ENCODE data around the gene SSTR3.

Gene SSTR3

DNA sequence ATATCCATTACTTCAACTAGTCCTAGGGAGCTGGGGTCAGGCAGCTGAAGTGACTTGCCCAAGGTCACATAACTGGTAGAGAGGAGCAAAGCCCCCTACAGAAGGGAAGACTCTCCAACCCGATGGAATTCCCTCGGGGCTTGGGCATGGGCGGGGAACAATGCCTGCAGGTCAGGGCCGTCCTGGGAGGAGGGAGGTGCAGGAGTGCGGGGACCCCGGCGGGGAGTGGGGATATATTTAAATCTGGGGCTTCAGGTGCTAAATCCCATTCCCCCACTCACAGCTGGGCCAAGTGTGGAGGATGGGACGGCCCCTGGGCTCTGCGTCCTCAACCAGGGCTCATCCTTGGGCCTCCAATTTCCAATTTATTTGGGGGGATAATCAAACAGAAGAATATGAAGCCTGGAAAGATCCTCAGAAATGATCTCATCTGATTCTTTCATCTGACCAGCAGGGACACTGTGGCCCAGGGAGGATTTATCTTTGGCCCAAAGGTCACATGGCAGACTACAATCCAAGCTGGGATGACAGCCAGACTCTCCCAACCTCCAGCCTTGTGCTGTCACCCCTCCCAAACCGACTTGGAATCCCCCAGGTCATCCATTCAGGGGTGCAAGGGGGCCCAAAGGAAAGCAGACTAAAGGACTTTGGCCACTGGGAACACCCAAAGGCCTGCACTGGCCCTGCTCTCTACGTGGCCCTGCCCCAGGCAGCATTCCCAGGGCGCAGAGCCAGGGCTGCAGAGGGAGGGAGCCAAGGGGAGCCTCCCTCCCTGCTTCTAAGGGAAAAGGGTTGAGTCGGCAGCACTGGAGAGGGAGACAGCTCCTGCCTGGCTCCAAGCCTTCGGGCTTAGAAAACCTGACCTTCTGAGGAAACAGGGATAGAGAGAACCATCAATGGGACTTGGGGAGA lies 15.5 kb downstream of the SSTR3 start:
- no peak for DNase-seq (ENCODE audit: low read depth)

DNA sequence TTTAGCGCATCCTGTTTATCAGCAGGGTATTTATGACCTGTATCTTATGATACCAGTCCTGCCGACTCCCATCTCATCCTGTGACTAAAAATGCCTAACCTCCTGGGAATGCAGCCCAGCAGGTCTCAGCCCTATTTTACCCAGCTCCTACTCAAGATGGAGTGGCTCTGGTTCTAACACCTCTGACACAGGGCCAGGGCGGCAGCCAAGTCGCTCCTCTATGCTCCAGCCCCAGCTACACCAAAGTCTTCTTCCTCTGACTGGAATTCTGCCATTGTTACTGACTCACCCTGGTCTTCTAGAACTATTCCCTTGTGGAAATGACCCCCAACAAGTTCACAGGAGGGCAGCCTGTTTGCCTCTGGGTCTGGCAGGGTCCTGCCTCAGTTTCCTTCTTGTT lies 16.4 kb downstream of the SSTR3 start:
- DNase-seq (ENCODE audit: low read depth), result no peak

DNA sequence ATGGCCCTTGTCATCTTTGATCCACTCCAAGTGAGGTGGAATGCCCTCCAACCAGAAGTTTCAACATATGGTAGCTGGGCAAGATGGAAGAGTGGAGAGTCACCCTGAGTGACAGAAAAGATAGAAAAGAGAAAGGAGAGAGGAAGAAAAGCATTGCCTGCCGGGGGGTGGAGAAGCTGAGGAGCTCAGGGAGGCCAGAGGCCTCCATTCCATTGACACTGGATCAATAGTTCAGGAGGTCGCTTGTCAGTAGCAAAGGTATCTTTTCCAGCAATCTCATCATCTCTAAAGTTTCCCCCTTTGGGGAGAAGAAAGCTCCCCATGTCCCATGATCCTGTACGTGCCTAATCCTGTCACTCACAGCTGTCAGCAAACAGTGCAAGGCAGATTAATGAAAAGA lies 17.5 kb downstream of the SSTR3 start:
- no peak for DNase-seq (ENCODE audit: low read depth)

DNA sequence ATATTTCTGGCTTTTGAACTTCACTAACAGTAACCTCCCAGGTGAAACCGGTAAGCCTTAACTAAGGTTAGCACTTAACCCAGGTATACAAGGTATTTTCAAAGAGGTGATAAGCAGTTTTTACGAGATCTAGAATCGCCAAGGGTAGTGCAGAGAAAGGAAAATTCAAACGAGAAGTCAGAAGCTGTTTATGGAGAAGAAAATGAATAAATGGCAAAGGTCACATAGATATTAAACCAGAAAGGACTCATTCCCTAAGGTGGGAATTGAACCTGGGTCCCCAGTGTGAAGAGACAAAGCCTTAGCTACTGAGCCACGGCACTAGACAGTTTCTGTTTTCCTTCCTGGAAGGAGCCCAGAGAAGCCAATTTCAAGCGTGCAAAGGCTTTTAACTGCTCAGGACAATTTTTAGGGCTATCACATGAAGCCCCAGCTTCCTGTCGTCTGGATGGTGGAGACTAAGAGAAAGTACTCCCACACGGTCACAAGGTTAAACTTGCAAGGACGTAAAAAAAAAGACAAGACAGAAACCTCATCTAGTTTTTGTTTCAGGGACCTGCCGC lies 18.6 kb downstream of the SSTR3 start:
- no peak for DNase-seq (ENCODE audit: low read depth)

DNA sequence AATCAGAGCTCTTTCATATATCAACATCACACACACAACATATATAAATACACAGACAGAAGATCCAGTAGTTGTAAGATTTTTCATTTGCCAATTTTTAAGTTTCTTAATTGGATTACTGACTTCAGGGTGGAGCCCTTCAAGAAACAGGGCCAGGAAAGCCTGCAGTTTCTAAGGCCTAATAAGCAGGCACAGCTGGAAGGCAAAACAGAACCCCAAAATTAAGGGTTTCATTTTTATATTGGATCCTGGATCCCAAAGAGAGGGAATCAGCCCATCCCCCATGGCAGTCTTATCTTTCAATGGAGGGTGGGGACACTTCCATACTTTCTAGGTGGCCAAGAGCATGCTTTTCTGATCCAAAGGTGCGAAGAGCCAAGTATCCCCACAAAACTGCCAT lies 19.5 kb downstream of the SSTR3 start:
- no peak for DNase-seq (ENCODE audit: low read depth)

DNA sequence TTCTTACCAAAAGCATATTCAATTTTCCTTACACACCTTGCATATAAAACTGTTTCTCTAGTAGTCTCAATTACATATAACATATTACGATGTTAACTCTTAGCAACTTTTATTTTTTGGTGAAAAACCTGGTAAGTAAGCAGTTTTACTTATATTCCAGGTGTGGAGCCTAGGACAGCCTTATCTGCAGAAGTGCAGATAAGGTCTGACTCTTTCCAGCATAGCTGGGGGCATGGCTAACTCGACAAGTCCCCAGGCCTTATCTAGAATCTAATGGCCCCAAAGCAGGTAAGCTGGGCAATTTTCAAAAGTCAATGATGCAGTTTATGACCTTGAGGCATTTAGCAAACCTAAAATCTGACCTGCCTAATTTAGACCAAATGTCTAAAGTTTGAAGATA lies 20.1 kb downstream of the SSTR3 start:
- DNase-seq (ENCODE audit: low read depth), result no peak

DNA sequence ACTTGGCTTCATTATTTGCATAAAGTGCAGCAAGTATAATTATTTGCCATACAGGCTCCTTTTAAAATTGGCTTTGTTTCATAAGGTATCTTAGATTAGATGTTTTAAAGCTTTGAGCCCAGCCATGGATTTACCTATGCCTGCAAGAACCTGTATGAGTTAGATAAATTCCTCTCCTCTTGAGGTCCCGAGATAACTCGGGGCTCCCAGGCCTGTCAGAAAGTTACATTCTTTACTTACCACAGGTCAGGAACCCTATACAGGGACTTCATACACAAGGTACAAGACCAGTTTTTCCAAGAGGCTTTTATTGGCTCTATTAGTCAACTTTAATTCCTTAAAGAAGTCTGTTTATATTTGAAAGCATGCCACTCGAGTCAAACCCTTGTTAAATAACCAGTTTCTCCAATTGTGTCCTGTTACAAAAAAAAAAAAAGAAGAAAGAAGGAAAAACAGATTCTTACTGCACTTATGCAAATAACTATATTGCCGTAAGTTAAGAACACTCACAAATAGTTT lies 22.0 kb downstream of the SSTR3 start:
- DNase-seq (ENCODE audit: low read depth), result no peak

DNA sequence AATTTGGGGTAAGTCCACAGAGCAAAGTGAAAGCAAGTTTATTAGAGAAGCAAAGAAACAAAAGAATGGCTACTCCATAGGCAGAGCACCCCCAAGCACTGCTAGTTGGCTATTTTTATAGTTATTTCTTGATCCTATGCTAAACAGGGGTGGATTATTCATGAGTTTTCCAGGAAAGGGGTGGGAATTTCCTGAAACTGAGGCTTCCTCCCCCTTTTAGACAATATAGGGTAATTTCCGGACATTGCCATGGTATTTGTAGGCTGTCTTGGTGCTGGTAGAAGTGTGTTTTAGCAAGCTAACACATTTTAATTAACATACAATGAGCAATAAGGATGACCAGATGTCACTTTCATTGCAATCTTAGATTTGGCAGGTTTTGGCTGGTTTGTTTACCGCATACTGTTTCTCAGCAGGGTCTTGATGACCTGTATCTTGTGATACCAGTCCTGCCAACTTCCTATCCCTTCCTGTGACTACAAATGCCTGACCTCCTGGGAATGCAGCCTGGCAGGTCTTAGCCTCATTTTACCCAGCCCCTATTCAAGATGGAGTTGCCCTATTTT lies 23.3 kb downstream of the SSTR3 start:
- no peak for DNase-seq (ENCODE audit: low read depth)

DNA sequence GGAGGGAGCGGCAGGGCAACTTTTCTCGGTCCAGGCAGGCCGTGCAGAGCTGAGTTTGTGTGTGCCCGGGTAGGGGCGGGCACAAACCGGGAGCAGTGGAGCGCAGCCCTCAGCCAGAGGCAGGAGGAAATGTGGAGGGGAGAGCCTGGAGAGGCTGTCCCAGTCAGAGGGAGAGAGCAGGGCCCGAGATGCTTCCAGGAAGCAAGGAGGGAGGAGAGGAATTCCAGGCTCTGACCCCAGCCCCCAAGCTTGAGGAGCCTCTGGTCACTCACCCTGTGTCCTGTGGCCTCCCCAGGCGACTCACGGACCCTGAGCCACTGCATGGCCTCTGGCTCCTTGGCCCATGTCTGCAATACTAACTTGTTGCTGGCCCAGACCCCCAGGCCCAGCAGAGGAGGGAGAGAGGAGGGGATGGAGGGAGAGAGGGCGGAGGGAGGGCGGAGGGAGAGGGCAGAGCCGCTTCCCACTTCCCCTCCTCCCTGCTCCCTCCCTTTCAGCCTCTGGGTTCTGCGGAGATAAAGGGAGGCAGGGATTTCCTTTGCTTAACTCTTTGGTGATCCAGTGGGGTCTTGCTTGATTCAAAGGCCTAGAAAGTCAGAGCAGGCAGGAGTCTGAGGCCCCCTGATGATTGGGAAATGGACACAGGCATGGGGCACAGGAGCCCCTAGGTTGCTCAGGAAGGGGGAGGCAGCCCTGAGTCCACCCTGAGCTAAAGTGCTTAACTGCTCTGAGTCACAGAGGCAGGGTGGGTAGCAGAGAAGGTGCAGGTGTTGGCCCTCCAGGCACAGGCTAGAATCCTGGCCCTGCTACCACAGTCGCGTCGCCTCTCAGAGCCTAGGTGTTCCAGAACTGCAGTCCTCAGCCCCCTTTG lies 24.2 kb downstream of the SSTR3 start, which contains the start of gene C1QTNF6:
C1QTNF6 (minus strand) TSS at position 357 of the 871 bp plus-strand sequence; CDS start at position 323, 34 bp downstream.
- no peak for DNase-seq (ENCODE audit: low read depth)

DNA sequence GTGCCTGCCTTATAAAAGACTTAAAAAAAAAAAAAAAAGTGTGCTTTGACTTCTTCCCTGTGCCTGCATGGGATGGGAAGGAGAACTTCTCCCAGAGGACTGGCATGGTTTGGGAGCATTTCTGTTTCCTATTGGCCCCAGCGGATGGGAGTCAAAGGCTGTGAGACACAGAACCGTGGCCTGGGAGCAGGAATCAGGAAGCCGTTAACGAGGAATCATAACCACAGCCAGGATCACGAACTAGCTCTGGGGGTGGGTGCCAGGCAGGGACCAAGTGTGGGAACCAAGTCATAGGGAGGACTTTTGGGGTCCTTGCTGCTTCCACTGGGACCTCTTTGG lies 24.8 kb downstream of the SSTR3 start:
- no peak for DNase-seq (ENCODE audit: low read depth)

DNA sequence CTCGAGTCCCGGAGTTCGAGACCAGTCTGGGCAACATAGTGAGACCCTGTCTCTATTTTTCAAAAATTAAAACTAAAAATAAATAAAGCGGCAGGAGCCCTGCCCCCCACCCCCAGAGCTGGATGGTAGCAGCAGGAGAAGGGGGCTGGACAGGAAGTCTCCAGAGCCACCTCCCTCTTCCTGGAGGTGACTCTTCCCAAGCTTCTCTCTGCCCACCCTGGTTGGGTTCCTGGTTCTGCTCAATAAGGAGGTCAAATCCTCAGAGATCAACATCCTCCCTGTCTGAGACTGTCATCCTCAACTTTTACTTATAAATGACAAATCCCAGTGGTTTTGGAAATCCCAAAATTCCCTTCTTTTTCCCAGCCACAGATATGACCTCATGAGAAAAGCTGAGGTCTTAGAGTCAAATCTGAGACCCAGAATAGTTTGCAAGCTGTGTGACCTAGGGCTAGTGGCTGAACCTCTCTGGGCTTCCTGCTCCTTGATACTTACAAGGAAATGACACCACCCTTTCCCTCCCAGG lies 25.2 kb downstream of the SSTR3 start:
- no peak for DNase-seq (ENCODE audit: low read depth)

DNA sequence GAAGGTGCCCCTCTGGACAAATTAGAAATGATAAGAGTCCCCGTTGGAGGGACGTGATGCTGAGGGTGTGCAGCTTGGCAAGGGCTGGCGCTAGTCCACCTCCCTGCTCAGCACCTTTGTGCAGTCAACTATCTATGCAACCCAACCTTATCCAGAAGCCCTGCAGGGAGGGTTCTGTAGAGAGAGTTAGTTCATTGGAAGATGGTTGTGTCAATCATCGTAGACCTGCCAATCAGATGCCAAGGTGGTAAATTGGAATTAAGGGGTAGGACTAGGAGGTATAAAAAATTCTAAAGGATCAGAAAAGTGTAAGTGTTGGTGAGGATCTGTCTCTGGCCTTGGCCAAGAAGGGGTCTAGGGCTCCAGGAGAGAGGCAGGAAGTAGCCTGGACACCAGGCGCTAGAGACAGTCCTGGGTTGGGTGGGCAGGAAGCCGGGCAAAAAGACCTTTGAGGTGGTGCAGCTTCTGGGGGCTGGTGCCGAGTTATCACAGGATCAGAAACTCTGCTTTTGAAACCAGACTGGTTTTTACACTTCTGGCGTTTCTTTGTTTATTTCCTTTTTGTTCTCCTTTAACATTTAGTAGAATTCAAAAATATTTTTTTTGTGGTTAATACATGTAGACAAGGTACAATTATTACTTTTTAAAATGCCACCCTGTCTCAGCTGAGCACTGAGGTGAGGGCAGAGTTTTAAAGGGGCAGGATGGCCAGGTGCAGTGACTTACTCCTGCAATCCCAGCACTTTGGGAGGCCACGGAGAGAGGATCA lies 25.9 kb downstream of the SSTR3 start:
- no peak for DNase-seq (ENCODE audit: low read depth)

DNA sequence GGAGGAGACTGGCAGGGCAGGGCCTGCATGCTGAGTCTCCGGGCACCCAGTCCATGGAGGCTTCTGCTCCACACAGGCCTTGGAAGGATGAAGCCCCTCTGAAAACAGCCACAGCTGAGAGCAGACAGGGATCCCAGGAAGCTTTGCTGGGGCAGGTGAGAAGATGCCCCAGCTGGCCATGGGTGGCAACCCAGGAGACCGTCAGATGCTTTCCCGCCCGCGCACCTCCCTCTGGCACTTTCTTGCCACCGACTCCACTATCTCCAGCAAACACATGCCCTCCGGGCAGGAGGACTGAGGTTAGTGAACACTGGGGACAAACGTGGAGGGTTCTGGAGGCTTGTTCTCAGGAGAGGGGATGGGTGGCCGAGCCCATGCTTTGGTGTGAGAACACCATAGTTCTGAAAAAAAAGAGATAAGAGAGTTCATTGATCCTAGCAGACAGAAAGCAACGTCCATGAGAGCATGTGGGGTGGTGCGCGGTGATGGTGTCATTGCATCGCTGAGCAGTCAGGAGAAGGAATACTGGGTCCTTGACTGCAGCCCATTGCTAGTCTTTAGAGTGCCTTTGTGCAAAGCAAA lies 26.5 kb downstream of the SSTR3 start:
- DNase-seq (ENCODE audit: low read depth), result no peak

DNA sequence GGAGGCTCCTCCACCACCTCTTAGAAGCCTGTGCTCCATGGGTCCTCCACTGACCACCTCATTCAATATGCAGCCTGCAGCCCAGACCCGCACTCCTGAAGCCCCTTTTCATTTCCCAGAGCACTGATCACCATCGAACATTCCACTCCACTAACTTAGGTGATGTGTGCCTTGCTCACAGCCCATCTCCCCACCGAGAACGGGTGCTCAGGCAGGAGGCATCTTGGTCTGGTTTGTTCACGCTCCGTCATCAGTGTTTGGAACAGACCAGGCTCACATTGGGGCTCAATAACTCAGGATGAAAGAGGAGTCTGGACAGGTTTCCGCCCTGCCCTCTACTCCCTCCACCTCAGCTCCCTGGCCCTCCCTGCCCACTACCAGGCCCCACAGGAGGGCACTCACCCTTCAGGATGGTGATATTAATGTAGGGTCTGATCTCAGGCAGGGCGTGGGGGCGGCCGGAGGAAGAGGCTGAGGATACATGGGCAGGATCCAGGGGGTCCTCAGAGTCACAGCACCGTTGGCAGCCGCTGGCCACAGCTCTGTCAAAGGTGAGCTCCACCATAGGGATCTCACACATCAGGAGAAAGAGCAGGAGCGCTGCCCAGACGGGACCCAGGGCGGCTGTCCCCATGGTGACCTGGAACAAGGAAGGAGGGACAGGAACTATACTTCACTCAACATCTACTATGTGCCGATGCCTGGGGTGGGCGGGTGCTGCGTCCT lies 27.3 kb downstream of the SSTR3 start:
- DNase-seq (ENCODE audit: low read depth), result no peak

DNA sequence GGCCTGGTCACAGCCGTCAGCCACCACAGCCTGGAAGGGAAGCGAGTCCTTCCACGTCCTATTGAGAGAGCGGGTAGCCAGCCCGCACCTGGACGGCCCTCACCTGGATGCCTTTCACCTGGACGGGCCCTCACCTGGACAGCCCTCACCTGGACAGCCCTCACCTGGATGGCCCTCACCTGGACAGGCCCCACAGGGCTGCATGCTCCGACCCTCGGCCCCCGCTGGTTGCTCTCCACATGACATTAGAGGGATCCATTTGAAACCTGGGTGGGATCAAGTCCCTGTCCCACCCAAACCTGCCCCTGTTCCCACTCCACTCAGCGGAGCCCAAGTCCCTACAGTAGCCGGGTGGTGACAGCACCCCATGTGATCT lies 27.9 kb downstream of the SSTR3 start:
- no peak for DNase-seq (ENCODE audit: low read depth)

DNA sequence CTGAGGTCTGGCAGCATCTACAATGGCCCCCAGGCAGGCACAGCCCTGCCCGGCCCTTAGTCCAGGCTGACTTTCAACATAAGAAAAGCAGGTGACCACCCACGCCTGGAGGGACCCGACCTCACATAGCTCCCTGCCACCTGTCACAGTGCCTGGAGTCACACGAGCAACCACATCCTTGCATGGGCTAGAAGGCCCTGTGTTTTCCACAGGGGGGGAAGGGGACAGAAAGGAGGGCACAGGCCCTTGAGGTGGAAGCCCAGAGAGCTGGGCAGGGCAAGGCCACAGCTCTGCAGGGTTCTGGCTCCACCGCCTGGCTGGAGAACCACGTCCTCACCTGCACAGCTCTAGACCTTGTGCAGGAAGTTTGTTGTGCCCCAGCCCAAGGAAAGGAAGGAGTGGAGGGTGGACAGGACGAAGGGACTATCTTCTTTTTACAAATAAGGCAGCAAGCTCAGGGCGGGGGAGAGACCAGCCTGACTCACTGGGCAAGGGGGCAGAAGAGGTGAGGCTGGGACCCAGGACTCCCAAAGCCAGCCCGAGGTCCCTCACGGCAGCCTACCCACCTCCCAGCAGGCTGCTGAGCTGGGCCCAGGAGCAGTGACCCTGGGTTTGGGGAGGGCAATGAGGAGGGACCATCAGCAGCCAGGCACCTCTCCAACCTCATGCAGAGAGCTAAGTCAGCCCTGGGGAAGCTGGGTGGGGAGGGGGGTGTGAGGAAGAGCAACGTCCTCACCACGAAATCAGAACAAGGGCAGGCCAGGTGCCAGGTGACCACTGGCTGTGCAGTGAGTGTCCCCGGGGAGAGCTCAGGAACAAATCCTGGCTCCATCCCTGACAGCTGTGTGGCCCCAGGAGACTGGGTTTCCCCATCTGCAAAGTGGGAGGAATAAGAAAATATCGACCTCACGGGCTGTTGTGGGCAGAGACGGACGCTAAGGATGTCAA lies 28.6 kb downstream of the SSTR3 start:
- no peak for DNase-seq (ENCODE audit: low read depth)

DNA sequence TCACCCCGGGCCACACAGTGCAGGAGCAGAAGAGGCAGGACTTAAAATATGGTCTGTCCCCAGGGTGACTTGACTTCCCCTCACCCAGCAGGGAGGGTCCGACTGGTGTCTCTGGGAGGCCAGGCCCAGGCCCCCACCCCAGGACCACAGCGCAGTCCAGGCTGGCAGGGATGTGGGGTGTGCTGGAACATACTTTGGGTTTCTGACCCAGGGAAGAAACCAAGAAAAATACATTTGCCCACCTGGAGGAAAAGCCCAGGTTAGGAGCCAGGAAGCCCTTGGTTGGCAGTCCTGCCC lies 29.4 kb downstream of the SSTR3 start:
- no peak for DNase-seq (ENCODE audit: low read depth)

DNA sequence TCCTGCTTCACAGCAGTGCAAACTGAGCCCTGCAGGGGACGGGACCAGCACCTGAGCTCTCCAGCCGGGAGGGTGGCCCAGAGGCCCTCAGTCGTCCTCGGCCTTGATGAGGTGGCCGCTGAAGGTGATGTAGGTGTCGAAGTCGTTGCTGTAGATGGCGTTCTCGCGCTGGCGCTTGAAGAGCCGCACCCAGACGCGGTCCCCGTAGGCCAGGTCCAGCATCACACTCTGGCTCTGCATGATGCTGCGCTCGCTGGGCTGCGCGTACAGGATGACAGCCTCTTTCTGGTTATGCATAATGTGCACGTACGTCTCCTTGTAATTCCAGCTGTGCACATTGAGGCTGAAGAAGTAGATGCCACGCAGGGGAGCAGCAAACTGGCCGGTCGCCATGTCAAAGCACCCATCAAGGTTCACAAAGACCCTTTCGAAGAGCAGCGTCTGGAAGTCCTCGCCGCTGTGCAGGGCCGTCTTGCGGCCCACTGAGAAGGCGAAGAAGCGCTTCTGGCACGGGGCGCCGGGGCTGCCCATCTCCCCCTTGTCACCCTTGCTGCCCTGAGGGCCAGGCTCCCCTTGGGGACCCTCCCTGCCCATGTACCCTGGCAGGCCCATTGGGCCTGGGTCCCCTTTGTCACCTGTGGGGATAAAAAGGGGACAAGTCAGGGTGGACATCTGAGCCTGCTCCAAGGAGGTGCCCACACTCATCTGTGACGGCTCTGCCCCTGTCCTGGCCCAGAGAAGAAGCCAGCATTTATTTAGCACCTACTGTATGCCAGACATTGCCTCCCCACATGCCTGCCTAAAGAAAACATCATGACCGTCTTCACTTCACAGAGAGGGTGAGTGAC lies 30.0 kb downstream of the SSTR3 start:
- DNase-seq (ENCODE audit: low read depth), result no peak
